ENCODE results near the gene MOSPD3.

GRCh38 chr7:100614308-100614861, 2.0 kb downstream of the MOSPD3 start:
- TF ChIP-seq CTCF (IDR thresholded peaks at IDR 0.05) (no peak), GABPA (IDR thresholded peaks at IDR 0.05; ENCODE audit: low read depth) (no peak)

All from SK-N-SH (cell line).